HG02623 (cell line): ENCODE data around the gene SLC7A9.

Experiments used
- ATAC-seq: cut with Tn5 transposase; IDR thresholded peaks from one replicate; pipeline ENCODE4 v1.9.1; 2021; ENCODE audit warnings: moderate library complexity; ENCODE audit not compliant: unreplicated experiment

SLC7A9 gene

GRCh38 chr19:32828643-32829344 is 40.8 kb downstream of the SLC7A9 start:
- no peak for ATAC-seq

- no peak for ATAC-seq
Observed at GRCh38 chr19:32828139-32828538, 41.4 kb downstream of the SLC7A9 start.

- ATAC-seq = no peak
Observed at GRCh38 chr19:32824916-32825608, 44.5 kb downstream of the SLC7A9 start.

- no peak for ATAC-seq
Observed at GRCh38 chr19:32824191-32824751, 45.3 kb downstream of the SLC7A9 start.

GRCh38 chr19:32823747-32824102 is 45.8 kb downstream of the SLC7A9 start:
- ATAC-seq = no peak

- no peak for ATAC-seq
Observed at GRCh38 chr19:32822916-32823746, 46.4 kb downstream of the SLC7A9 start.

GRCh38 chr19:32819419-32820400 is 49.9 kb downstream of the SLC7A9 start:
- no peak for ATAC-seq

- ATAC-seq = no peak
Observed at GRCh38 chr19:32818536-32818935, 51.0 kb downstream of the SLC7A9 start.

- ATAC-seq = no peak
Observed at GRCh38 chr19:32817569-32818476, 51.7 kb downstream of the SLC7A9 start.

- no peak for ATAC-seq
Observed at GRCh38 chr19:32816555-32817099, 52.9 kb downstream of the SLC7A9 start.

- ATAC-seq = no peak
Observed at GRCh38 chr19:32814624-32815023, 54.9 kb downstream of the SLC7A9 start.

- no peak for ATAC-seq
Observed at GRCh38 chr19:32813862-32814425, 55.6 kb downstream of the SLC7A9 start.

GRCh38 chr19:32812571-32812970 is 57.0 kb downstream of the SLC7A9 start:
- no peak for ATAC-seq

- ATAC-seq = no peak
Observed at GRCh38 chr19:32812036-32812435, 57.5 kb downstream of the SLC7A9 start.

GRCh38 chr19:32811151-32811550 is 58.4 kb downstream of the SLC7A9 start:
- no peak for ATAC-seq

GRCh38 chr19:32810452-32810851 is 59.1 kb downstream of the SLC7A9 start:
- ATAC-seq = no peak

GRCh38 chr19:32809754-32810153 is 59.8 kb downstream of the SLC7A9 start:
- ATAC-seq = no peak

GRCh38 chr19:32809254-32809653 is 60.3 kb downstream of the SLC7A9 start:
- no peak for ATAC-seq

- no peak for ATAC-seq
Observed at GRCh38 chr19:32808236-32808635, 61.3 kb downstream of the SLC7A9 start.
